ENCODE results near the gene HAUS8.

DNA sequence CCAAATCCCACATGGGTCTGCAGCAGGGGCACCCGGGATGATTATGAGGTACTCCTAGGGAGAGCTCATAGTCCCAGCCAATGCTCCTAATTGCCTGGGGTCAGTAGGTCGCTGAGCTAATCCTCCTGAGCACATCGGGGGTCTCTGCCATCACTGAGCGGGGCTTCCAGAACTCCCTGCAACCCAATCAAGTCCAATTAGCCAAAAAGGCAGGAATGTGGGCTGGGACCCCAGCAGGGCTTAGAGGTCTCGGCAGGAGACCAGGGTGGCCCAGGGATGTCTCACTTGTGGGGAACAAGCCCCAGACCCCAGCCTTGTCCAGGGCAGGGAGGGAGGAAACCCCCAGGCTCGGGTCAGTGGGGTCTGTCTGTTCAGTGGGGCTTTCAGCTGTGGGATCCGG, 31.5 kb downstream of the HAUS8 start:
- TF ChIP-seq, protein P1, sequence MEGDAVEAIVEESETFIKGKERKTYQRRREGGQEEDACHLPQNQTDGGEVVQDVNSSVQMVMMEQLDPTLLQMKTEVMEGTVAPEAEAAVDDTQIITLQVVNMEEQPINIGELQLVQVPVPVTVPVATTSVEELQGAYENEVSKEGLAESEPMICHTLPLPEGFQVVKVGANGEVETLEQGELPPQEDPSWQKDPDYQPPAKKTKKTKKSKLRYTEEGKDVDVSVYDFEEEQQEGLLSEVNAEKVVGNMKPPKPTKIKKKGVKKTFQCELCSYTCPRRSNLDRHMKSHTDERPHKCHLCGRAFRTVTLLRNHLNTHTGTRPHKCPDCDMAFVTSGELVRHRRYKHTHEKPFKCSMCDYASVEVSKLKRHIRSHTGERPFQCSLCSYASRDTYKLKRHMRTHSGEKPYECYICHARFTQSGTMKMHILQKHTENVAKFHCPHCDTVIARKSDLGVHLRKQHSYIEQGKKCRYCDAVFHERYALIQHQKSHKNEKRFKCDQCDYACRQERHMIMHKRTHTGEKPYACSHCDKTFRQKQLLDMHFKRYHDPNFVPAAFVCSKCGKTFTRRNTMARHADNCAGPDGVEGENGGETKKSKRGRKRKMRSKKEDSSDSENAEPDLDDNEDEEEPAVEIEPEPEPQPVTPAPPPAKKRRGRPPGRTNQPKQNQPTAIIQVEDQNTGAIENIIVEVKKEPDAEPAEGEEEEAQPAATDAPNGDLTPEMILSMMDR (conservative IDR thresholded peaks at IDR 0.05), result no peak
- no peak for TF ChIP-seq EZH2 (IDR thresholded peaks at IDR 0.05; ENCODE audit: low read depth)
